ENCODE measurements around the gene TBX2.

- no peak for TF ChIP-seq CTCF (IDR thresholded peaks at IDR 0.05)
- TF ChIP-seq POLR2A (IDR thresholded peaks at IDR 0.05), result no peak
- TF ChIP-seq EP300 (IDR thresholded peaks at IDR 0.05), result no peak
Observed at GRCh38 chr17:61363601-61364462, 35.8 kb upstream of the TBX2 start.
